ENCODE results near the gene NLRP10. TPM values are rescaled to one million over a fixed set of nuclear protein-coding genes. Genes with fewer than 3 reads are reported as not detected.
A peak's percentile ranks its signal among the peaks of the same experiment; 100 is the strongest.

NLRP10 gene
- total RNA-seq, 1 experiment from 2014 or later: 0.96 TPM

DNA sequence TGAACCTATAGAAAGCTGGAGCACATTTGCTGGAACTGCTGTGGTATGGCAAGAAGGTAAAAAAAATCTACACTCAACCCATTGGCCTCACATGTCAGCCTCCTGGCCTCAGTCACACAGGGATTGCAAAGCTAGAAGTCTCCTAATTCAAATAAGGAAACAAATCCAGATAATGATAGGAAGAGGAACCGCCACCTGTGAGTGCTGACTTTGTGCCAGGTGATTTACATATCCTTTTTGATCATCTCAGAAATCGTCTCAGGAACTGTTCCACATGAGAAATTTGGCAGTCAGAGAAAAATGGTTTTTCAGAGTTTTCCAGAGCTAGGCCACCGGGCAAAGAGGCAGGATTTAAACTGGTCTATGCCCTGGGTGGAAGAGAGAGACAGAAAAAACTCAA is 986 bp downstream of the NLRP10 start:
- no peak overlapping the region for H3K4me3 ChIP-seq
- H2AFZ ChIP-seq: no peak overlapping the region
- H3K27ac ChIP-seq: 0 out of 2 replicates have a peak overlapping the region, but pooled peaks have one; percentile 39
- H3K9me3 ChIP-seq (ENCODE audit: insufficient read depth, low read depth): no peaks in the 10 kb centered on the region
- H3K9me2 ChIP-seq (ENCODE audit: insufficient read depth): no peaks in the 10 kb centered on the region
- no peaks in the 10 kb centered on the region for H3K27me3 ChIP-seq (ENCODE audit: insufficient read depth, low read depth)
- H3K4me2 ChIP-seq: 0 out of 2 replicates have a peak overlapping the region, but pooled peaks have one; percentile 19
- H3K79me2 ChIP-seq (ENCODE audit: low read depth): no peaks in the 10 kb centered on the region
- no peaks in the 10 kb centered on the region for H3K36me3 ChIP-seq (ENCODE audit: low read depth)
- no peaks in the 10 kb centered on the region for H4K20me1 ChIP-seq (ENCODE audit: insufficient read depth)
- intact Hi-C loops (cut with micrococcal nuclease; ENCODE audit: unreplicated experiment): loop anchor here (1.0 kb wide), 1 partner anchor 28 kb away; no protein-coding TSS in a partner anchor
- ChIA-PET POLR2A (ENCODE audit: unreplicated experiment) (no interaction called here), CTCF (no interaction called here)
- TF ChIP-seq, protein P1, sequence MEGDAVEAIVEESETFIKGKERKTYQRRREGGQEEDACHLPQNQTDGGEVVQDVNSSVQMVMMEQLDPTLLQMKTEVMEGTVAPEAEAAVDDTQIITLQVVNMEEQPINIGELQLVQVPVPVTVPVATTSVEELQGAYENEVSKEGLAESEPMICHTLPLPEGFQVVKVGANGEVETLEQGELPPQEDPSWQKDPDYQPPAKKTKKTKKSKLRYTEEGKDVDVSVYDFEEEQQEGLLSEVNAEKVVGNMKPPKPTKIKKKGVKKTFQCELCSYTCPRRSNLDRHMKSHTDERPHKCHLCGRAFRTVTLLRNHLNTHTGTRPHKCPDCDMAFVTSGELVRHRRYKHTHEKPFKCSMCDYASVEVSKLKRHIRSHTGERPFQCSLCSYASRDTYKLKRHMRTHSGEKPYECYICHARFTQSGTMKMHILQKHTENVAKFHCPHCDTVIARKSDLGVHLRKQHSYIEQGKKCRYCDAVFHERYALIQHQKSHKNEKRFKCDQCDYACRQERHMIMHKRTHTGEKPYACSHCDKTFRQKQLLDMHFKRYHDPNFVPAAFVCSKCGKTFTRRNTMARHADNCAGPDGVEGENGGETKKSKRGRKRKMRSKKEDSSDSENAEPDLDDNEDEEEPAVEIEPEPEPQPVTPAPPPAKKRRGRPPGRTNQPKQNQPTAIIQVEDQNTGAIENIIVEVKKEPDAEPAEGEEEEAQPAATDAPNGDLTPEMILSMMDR (conservative IDR thresholded peaks at IDR 0.05): no peak
- TF ChIP-seq EZH2 (IDR thresholded peaks at IDR 0.05; ENCODE audit: low read depth): no peak
- no peak for DNase-seq
- BruUV-seq (replicated peaks): no TSS peak
- peaks cover 14% of the 10 kb centered on the region for H3K4me1 ChIP-seq (replicated peaks; ENCODE audit: insufficient read depth)
- no peaks in the 10 kb centered on the region for H3F3A ChIP-seq (ENCODE audit: insufficient read depth, low read depth)

DNA sequence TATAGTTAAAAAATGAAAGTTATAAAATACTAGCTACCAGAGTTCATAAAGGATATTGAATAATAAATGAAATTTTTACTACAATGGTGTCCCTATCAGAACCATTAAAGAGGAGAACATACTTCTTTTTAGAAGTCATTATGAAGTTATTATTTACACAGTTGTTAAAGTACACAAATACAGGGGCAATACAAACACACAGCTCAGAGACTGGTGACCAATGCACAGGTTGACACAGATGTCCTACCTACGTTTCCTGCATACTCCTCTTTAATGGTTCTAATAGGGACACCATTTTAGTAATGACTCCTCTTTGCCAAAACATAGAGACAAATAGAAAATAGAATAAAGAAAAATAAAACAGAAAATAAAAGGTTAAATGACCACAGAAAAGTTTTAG is 10.1 kb downstream of the NLRP10 start:
- Histone ChIP-seq H3K9me2 (ENCODE audit: insufficient read depth) (no peaks in the 10 kb centered on the region), H3K27ac (no peak overlapping the region), H3F3A (ENCODE audit: insufficient read depth, low read depth) (no peaks in the 10 kb centered on the region), H3K4me2 (no peak overlapping the region), H3K4me1 (replicated peaks; ENCODE audit: insufficient read depth) (no peaks in the 10 kb centered on the region), H3K4me3 (no peak overlapping the region), H2AFZ (no peak overlapping the region), H3K27me3 (ENCODE audit: insufficient read depth, low read depth) (no peaks in the 10 kb centered on the region), H3K9me3 (ENCODE audit: insufficient read depth, low read depth) (no peaks in the 10 kb centered on the region), H4K20me1 (ENCODE audit: insufficient read depth) (no peaks in the 10 kb centered on the region), H3K36me3 (ENCODE audit: low read depth) (no peaks in the 10 kb centered on the region), H3K79me2 (ENCODE audit: low read depth) (no peaks in the 10 kb centered on the region)
- BruUV-seq (replicated peaks): no TSS peak
- TF ChIP-seq, protein P1 (conservative IDR thresholded peaks at IDR 0.05): no peak
- no peak for TF ChIP-seq EZH2 (IDR thresholded peaks at IDR 0.05; ENCODE audit: low read depth)
- ChIA-PET POLR2A (ENCODE audit: unreplicated experiment) (no interaction called here), CTCF (no interaction called here)
- intact Hi-C loops (cut with micrococcal nuclease; ENCODE audit: unreplicated experiment): no loop called here
- DNase-seq: no peak

DNA sequence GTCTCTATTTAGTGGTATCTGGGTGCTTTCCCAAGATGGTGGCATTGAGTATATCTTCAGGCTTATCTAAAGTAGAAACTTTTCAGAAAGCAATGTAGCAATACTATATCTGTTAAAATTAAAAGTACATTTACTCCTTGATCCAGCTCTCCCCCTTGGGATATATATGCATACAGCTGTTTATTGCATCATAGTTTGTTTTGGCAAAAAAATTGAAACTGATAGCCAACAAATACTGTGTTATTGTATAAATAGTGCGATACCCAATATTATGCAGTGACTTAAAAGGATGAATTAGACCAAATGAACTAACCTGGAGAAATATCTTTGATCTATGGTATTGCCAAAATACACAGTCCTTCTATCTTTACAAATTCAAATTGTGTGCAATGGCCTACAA is 15.3 kb downstream of the NLRP10 start:
- Histone ChIP-seq H3K27me3 (ENCODE audit: insufficient read depth, low read depth) (no peaks in the 10 kb centered on the region), H3K4me2 (no peak overlapping the region), H3K9me3 (ENCODE audit: insufficient read depth, low read depth) (no peaks in the 10 kb centered on the region), H3K27ac (no peak overlapping the region), H3K4me1 (replicated peaks; ENCODE audit: insufficient read depth) (no peaks in the 10 kb centered on the region), H2AFZ (no peak overlapping the region), H3K79me2 (ENCODE audit: low read depth) (no peaks in the 10 kb centered on the region), H3K9me2 (ENCODE audit: insufficient read depth) (no peaks in the 10 kb centered on the region), H3K36me3 (ENCODE audit: low read depth) (no peaks in the 10 kb centered on the region), H4K20me1 (ENCODE audit: insufficient read depth) (no peaks in the 10 kb centered on the region), H3K4me3 (no peak overlapping the region), H3F3A (ENCODE audit: insufficient read depth, low read depth) (no peaks in the 10 kb centered on the region)
- BruUV-seq (replicated peaks): no TSS peak
- CTCF ChIA-PET: no interaction called here
- no peak for DNase-seq
- TF ChIP-seq, protein P1 (conservative IDR thresholded peaks at IDR 0.05): no peak
- intact Hi-C loops (cut with micrococcal nuclease; ENCODE audit: unreplicated experiment): no loop called here
- POLR2A ChIA-PET (ENCODE audit: unreplicated experiment): no interaction called here

All from PC-9 (cell line).